H9 (cell line): ENCODE measurements around the gene MMP11. TPM values are rescaled to one million over a fixed set of nuclear protein-coding genes. Genes with fewer than 3 reads are reported as not detected.

ENCODE experiments used
- DNase-seq: peaks from one replicate; pipeline ENCODE4 v3.0.0-alpha.2; 2017
- H2AFZ ChIP-seq: one replicate; pipeline ENCODE4 v1.6.1; 2013; ENCODE audit warnings: mild to moderate bottlenecking, low read length, control low read depth, moderate library complexity
- H2AK5ac ChIP-seq: 2 replicates; pipeline ENCODE4 v1.6.1; 2013; ENCODE audit warnings: low read length, control low read depth, mixed read lengths; ENCODE audit not compliant: insufficient read length
- H2BK120ac ChIP-seq: one replicate; pipeline ENCODE4 v1.6.1; 2013; ENCODE audit warnings: low read depth, mild to moderate bottlenecking, low read length, control low read depth, inconsistent platforms; ENCODE audit not compliant: poor library complexity, severe bottlenecking
- H2BK12ac ChIP-seq: 2 replicates; pipeline ENCODE4 v1.6.1; 2013; ENCODE audit warnings: low read length, control low read depth, mixed read lengths, low read depth; ENCODE audit not compliant: insufficient read length
- H2BK15ac ChIP-seq: 2 replicates; pipeline ENCODE4 v1.6.1; 2013; ENCODE audit warnings: low read depth, low read length, control low read depth
- H2BK20ac ChIP-seq: one replicate; pipeline ENCODE4 v1.6.1; 2013; ENCODE audit warnings: low read depth, mild to moderate bottlenecking, low read length, control low read depth, inconsistent platforms; ENCODE audit not compliant: poor library complexity, severe bottlenecking
- H2BK5ac ChIP-seq: 2 replicates; pipeline ENCODE4 v1.6.1; 2013; ENCODE audit warnings: low read length, control low read depth, mixed read lengths; ENCODE audit not compliant: insufficient read length
- H3K14ac ChIP-seq: 2 replicates; pipeline ENCODE4 v1.6.1; 2013; ENCODE audit warnings: low read length, control low read depth; ENCODE audit not compliant: insufficient read depth
- H3K18ac ChIP-seq: 2 replicates; pipeline ENCODE4 v1.6.1; 2013; ENCODE audit warnings: low read depth, mild to moderate bottlenecking, mixed read lengths, low read length, control low read depth; ENCODE audit not compliant: insufficient read length
- H3K23ac ChIP-seq: 2 replicates; pipeline ENCODE4 v1.6.1; 2013; ENCODE audit warnings: low read length, control low read depth, mixed read lengths, low read depth; ENCODE audit not compliant: insufficient read length
- H3K23me2 ChIP-seq: 2 replicates; pipeline ENCODE4 v1.6.1; 2013; ENCODE audit warnings: low read depth, mild to moderate bottlenecking, mixed read lengths, low read length, control low read depth; ENCODE audit not compliant: insufficient read length, poor library complexity, severe bottlenecking
- H3K27ac ChIP-seq: 2 replicates; pipeline ENCODE4 v1.5.1; 2013; ENCODE audit warnings: low read length, control low read depth, mixed read lengths, low read depth; ENCODE audit not compliant: insufficient read length
- H3K27me3 ChIP-seq: 2 replicates; pipeline ENCODE4 v1.6.1; 2013; ENCODE audit warnings: low read length, control low read depth, inconsistent platforms; ENCODE audit not compliant: insufficient read depth
- H3K4ac ChIP-seq: 2 replicates; pipeline ENCODE4 v1.6.1; 2013; ENCODE audit warnings: low read depth, mild to moderate bottlenecking, control low read depth, inconsistent platforms, low read length, moderate library complexity
- H3K4me1 ChIP-seq: 2 replicates; pipeline ENCODE4 v1.6.1; 2013; ENCODE audit warnings: low read length, control low read depth, inconsistent platforms; ENCODE audit not compliant: insufficient read depth
- H3K4me2 ChIP-seq: 2 replicates; pipeline ENCODE4 v1.6.1; 2013; ENCODE audit warnings: low read length, control low read depth, mixed read lengths; ENCODE audit not compliant: insufficient read length, insufficient read depth
- H3K56ac ChIP-seq: 2 replicates; pipeline ENCODE4 v1.6.1; 2013; ENCODE audit warnings: low read depth, mild to moderate bottlenecking, mixed read lengths, low read length, control low read depth; ENCODE audit not compliant: insufficient read length
- H3K79me1 ChIP-seq: 2 replicates; pipeline ENCODE4 v1.6.1; 2013; ENCODE audit warnings: low read depth, mild to moderate bottlenecking, moderate library complexity, low read length, control low read depth, inconsistent platforms; ENCODE audit not compliant: insufficient read depth, poor library complexity, severe bottlenecking
- H3K79me2 ChIP-seq: 2 replicates; pipeline ENCODE4 v1.6.1; 2013; ENCODE audit warnings: low read length, control low read depth, inconsistent platforms; ENCODE audit not compliant: insufficient read depth
- H3K9ac ChIP-seq: 2 replicates; pipeline ENCODE4 v1.6.1; 2013; ENCODE audit warnings: low read length, control low read depth, mixed read lengths; ENCODE audit not compliant: insufficient read length; ENCODE audit errors: extremely low read depth
- H3K9me3 ChIP-seq: one replicate; pipeline ENCODE4 v1.6.1; 2013; ENCODE audit warnings: low read depth, low read length, inconsistent platforms; ENCODE audit not compliant: control insufficient read depth
- H3T11ph ChIP-seq: one replicate; pipeline ENCODE4 v1.6.1; 2013; ENCODE audit warnings: mild to moderate bottlenecking, low read length, control low read depth, inconsistent platforms
- H4K20me1 ChIP-seq: one replicate; pipeline ENCODE4 v1.6.1; 2013; ENCODE audit not compliant: control insufficient read depth, insufficient read length, insufficient read depth
- H4K5ac ChIP-seq: 2 replicates; pipeline ENCODE4 v1.6.1; 2013; ENCODE audit warnings: low read depth, mild to moderate bottlenecking, mixed read lengths, low read length, control low read depth; ENCODE audit not compliant: insufficient read length
- H4K8ac ChIP-seq: replicated peaks from 2 replicates; pipeline ENCODE4 v1.6.1; 2013; ENCODE audit warnings: low read length, control low read depth, mixed read lengths, low read depth; ENCODE audit not compliant: insufficient read length
- H4K91ac ChIP-seq: 2 replicates; pipeline ENCODE4 v1.6.1; 2013; ENCODE audit warnings: low read depth, mild to moderate bottlenecking, moderate library complexity, mixed read lengths, low read length, control low read depth; ENCODE audit not compliant: insufficient read length
- H3K27ac Mint-ChIP-seq, 3 experiments: 2 replicates in 2 of 3; 3 replicates in 1 of 3; pipeline ENCODE4 v1.8.0; 2020 to 2021; ENCODE audit warnings: mixed read lengths in 3 of 3, mild to moderate bottlenecking in 1 of 3, moderate library complexity in 1 of 3
- H3K27me3 Mint-ChIP-seq: 2 replicates; pipeline ENCODE4 v1.8.0; 2021; ENCODE audit warnings: low read depth, mild to moderate bottlenecking, moderate library complexity, mixed read lengths
- H3K36me3 Mint-ChIP-seq, 3 experiments: 2 replicates in 2 of 3; 3 replicates in 1 of 3; pipeline ENCODE4 v1.8.0; 2020 to 2021; ENCODE audit warnings: low read depth in 3 of 3, mixed read lengths in 3 of 3; ENCODE audit not compliant: insufficient read depth in 1 of 3
- H3K4me1 Mint-ChIP-seq, 2 experiments: 2 replicates each; pipeline ENCODE4 v1.8.0; 2020; ENCODE audit warnings: mixed read lengths in 2 of 2
- H3K4me3 Mint-ChIP-seq, 2 experiments: 2 replicates in 1 of 2; 3 replicates in 1 of 2; pipeline ENCODE4 v1.8.0; 2020 to 2021; ENCODE audit warnings: mild to moderate bottlenecking in 2 of 2, mixed read lengths in 2 of 2, moderate library complexity in 1 of 2
- H3K9me3 Mint-ChIP-seq, 2 experiments: 2 replicates in 1 of 2; 3 replicates in 1 of 2; pipeline ENCODE4 v1.8.0; 2020; ENCODE audit warnings: mild to moderate bottlenecking in 2 of 2, mixed read lengths in 2 of 2, moderate library complexity in 1 of 2
- CTCF ChIP-seq: fragments of 200-600 bp; sonication (generic); conservative IDR thresholded peaks from 3 replicates; pipeline ENCODE4 v1.8.0; 2021; ENCODE audit warnings: antibody characterized with exemption, mild to moderate bottlenecking
- WGBS: extraction: QIAGEN DNeasy Blood & Tissue Kit; methylation state at CpG from one replicate; pipeline ENCODE4 v1.1.7; 2013; ENCODE audit warnings: missing lambda C conversion rate, low lambda C conversion rate, mixed read lengths; ENCODE audit not compliant: insufficient read length; ENCODE audit errors: extremely low coverage; 5-methylcytosine and 5-hydroxymethylcytosine counted together
- total RNA-seq: library from RNA; stranded (reverse); gene quantifications from 2 replicates; pipeline ENCODE4 v1.2.1, GENCODE V29; 2021

MMP11 gene
- total RNA-seq, 1 experiment from 2014 or later: 5.3 TPM

- Histone ChIP-seq H2BK12ac (no peak overlapping the region), H2BK5ac (no peak overlapping the region), H3K23ac (no peak overlapping the region), H3K79me1 (no peaks in the 10 kb centered on the region), H4K8ac (no peak overlapping the region), H3K9ac (no peak overlapping the region), H3K79me2 (no peaks in the 10 kb centered on the region), H2AK5ac (no peak overlapping the region), H3T11ph (no peak overlapping the region), H2BK120ac (no peak overlapping the region), H2BK20ac (no peak overlapping the region), H3K27ac (no peak overlapping the region), H3K4ac (no peak overlapping the region), H3K4me2 (no peak overlapping the region), H3K23me2 (no peaks in the 10 kb centered on the region), H3K4me1 (no peaks in the 10 kb centered on the region), H4K5ac (no peak overlapping the region), H3K27me3 (no peaks in the 10 kb centered on the region), H3K18ac (no peak overlapping the region), H2AFZ (no peak overlapping the region), H2BK15ac (no peak overlapping the region), H3K9me3 (no peaks in the 10 kb centered on the region), H3K14ac (no peak overlapping the region), H3K56ac (no peak overlapping the region), H4K20me1 (no peaks in the 10 kb centered on the region), H4K91ac (no peak overlapping the region)
- Mint-ChIP-seq H3K4me1 (peaks cover 0 to 3% of the 10 kb centered on the region in 2 experiments; a peak in 1 of 4 replicates), H3K9me3 (no peaks in the 10 kb centered on the region), H3K36me3 (peaks cover 56 to 83% (median 77%) of the 10 kb centered on the region in 3 experiments), H3K4me3 (no peak overlapping the region), H3K27ac (no peak overlapping the region), H3K27me3 (no peaks in the 10 kb centered on the region)
- no CpG with 5 or more reads among the region's 12 CpGs for WGBS
- no peak for TF ChIP-seq CTCF
- no peak for DNase-seq
Observed at GRCh38 chr22:23804781-23805291, 32.2 kb downstream of the MMP11 start.
